ENCODE measurements around the gene DNMT3A.

The DNMT3A gene

GRCh38 chr2:25372405-25373268 is 30.9 kb upstream of the DNMT3A start:
- DNase-seq = no peak

GRCh38 chr2:25371253-25372241 is 29.8 kb upstream of the DNMT3A start:
- no peak for DNase-seq

GRCh38 chr2:25369876-25370275 is 28.2 kb upstream of the DNMT3A start:
- no peak for DNase-seq

- no peak for DNase-seq
Measured at GRCh38 chr2:25369439-25369838, 27.7 kb upstream of the DNMT3A start.

GRCh38 chr2:25368660-25369059 is 26.9 kb upstream of the DNMT3A start:
- DNase-seq = no peak

- DNase-seq = no peak
Measured at GRCh38 chr2:25367296-25367695, 25.6 kb upstream of the DNMT3A start.

GRCh38 chr2:25366629-25367028 is 24.9 kb upstream of the DNMT3A start:
- DNase-seq = no peak

- no peak for DNase-seq
Measured at GRCh38 chr2:25365241-25365640, 23.5 kb upstream of the DNMT3A start.

GRCh38 chr2:25363733-25364132 is 22.0 kb upstream of the DNMT3A start:
- no peak for DNase-seq

GRCh38 chr2:25362434-25363145 is 20.9 kb upstream of the DNMT3A start:
- peak; percentile 62 for DNase-seq

GRCh38 chr2:25362049-25362433 is 20.3 kb upstream of the DNMT3A start:
- DNase-seq = peak; percentile 93

- DNase-seq = no peak
Measured at GRCh38 chr2:25361261-25362048, 19.7 kb upstream of the DNMT3A start.

GRCh38 chr2:25358836-25359235 is 17.1 kb upstream of the DNMT3A start:
- DNase-seq = no peak

- no peak for DNase-seq
Measured at GRCh38 chr2:25358249-25358815, 16.6 kb upstream of the DNMT3A start.

GRCh38 chr2:25356088-25356487 is 14.4 kb upstream of the DNMT3A start:
- no peak for DNase-seq

- DNase-seq = no peak
Measured at GRCh38 chr2:25355270-25355669, 13.5 kb upstream of the DNMT3A start.

- peak; percentile 57 for DNase-seq
Measured at GRCh38 chr2:25354116-25354515, 12.4 kb upstream of the DNMT3A start.

GRCh38 chr2:25349397-25349796 is 7.7 kb upstream of the DNMT3A start:
- no peak for DNase-seq

GRCh38 chr2:25347846-25348245 is 6.1 kb upstream of the DNMT3A start:
- no peak for DNase-seq

- DNase-seq = no peak
Measured at GRCh38 chr2:25347205-25347815, 5.6 kb upstream of the DNMT3A start.

GRCh38 chr2:25343187-25343825 is 1.6 kb upstream of the DNMT3A start:
- no peak for DNase-seq

All from RPMI8226 (cell line).